ENCODE results near the gene RIPOR3.
"Not testable (repeated sequence)": the region's sequence is repeated elsewhere in the genome, so short reads cannot be mapped to it uniquely, and the experiment has no call there.

RIPOR3 gene

DNA sequence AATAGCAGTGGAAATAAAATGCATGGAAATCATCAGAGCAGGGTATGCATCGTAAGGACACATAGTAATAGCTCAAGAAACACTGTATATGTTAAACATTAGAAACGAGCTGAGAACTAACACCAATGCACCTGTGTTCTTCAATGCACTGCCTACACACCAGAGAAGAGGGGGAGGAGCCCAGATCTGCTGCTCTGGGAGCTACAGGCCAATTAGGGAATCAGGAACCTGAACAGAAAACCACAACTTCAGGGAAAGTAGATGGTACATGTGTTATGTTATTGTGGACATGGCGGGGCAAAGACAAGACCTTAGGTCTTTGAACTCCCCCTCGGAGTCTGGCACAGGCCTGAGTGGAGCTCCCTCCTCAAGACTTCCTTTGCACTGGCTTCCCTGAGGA is 39.7 kb downstream of the RIPOR3 start:
- no peak for DNase-seq

DNA sequence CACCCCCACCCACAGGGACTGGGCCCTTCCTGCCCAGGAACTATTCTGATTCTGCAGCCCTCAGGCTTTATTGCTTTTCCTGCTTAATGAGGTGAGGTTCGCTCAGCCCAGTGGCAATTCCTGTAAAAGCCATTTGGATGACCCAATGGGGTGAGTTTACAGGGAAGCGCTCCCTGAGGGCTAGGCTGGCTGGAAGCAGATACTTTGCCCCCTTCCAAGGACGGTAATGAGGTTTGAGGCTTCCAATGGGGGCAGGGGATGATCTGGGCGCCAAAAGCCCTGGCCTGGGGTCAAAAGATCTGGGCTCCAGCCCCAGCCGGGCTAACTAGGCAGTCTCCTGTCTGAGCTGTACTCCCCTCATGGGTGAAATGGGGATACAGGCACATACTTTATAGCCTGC is 41.8 kb downstream of the RIPOR3 start:
- no peak for DNase-seq

DNA sequence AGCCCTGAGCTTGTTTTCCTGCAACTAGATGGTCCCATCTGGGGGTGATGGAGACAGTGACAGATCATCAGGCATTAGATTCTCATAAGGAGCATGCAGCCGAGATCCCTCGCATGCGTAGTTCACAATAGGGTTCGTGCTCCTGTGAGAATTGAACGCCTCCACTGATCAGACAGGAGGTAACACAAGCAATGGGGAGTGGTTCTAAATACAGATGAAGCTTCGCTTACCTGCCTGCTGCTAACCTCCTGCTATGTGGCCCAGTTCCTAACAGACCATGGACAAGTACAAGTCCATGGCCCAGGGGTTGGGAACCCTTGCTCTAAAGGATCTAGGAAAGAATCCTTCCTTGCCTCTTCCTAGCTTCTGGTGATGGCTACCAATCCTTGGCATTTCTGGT is 42.7 kb downstream of the RIPOR3 start:
- DNase-seq: no peak

DNA sequence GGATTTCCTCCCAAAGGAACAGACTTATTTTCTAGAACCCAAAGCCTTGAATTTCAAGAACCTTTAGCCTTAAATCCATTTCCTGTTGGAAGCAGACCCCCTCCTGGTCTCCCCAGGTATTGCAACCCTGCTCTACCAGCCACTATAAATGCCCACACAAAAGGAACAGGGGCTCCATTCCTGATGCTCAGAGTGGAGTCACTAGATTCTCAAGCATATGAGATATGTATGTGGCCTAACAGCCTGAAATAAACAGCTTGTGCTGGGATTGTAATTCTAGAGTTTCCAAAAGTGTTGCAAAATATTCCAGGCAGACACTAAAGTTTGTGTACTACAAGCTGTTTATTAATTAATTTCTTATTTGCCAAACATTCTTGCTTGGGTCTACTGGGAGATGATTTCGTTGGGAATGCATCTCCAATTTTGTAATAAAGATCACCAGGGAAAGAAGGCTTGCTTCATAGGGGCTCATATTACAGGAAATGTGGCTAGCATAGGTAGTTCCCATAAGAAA is 44.8 kb downstream of the RIPOR3 start:
- no peak for DNase-seq

DNA sequence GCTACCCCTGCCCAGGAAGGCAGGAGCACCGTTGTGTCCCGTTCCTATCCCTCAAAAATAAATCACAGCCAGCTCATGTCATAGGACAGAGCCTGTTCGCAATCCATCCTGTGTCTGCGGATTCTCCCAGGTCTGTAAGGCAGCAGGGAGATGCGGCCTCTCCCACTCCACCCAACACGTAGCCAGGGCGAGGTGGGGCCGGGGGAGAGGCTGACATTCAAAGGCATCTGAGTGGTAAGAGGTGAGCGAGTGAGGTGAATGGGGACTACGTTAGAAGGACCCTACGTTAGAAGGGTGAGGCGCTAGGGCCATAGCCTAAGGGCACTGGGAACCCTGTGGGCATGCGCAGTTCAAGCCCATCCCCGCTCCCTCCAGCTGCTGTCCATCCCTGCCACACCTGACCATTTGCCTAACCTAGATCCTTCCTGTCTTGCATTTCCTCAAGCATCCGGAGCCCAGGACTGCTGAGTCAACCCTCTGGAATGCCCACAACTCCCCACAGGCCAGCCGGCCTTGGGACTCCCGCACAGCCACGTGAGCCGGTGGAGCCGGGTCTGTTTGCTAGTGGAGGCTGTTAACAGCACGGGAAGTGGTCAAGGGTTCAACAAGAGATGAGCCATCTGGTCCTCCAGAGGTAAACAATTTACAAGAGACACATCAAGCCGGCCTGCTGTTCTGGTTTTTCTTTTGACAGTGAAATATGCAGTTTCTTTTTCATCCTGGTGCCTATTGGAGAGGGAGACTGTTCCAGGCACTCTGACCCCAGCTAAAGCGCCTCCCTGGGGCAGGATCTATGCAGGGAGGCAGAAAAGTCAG is 45.9 kb downstream of the RIPOR3 start:
- DNase-seq: no peak

DNA sequence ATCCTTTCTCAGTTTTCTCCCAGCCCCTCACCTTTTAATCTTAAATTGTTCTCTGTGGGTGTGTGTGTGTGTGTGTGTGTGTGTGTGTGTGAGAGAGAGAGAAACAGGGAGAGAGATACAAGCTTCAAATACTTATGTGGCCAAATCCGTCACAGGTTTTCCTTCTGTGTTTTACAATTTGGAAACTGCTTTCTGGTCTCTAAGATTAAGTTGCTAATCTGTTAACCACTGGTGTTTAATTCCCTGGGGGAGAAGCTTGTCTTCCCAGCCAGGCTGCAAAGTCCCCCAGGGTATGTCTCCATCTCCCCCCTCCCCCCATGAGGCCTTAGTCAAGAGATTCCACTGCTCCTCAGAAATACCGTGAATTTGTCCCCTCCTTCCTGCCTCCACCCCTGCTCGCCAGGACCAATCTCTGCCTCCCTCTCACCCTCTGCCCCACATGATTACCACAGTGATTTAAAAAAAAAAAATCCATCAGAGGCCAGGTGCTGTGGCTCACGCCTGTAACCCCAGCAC is 49.0 kb downstream of the RIPOR3 start:
- DNase-seq: no peak

DNA sequence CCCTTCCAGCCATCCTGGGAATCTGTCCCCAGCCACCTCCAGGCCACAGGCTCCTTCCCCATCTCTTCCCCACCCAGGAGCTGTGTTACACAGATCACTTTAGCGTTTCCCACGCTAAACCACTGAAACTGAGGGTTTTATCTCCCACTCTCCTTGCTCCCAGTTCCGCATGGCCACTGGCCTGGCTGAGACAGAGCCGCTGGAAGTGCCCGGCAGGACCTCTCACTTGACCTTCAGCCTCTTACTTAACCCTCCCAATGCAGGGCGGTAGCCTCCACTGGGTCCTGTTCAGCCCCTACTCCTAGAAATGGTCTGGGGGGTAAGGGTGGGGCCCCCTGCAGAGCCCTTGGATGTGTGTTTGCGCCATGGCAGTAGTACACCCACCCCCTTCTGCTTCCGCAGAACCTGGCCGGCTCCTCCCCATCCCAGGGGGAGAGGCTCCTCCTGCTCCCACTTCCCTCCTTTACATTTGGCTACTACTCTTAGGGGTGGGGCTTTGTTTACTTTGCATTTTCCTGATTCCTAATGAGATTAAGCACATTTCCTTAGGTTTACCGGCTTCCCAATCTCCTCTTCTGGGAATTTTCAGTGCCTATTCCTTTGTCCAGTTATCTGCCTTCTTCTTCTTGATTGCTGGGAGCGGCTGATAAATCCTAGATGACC is 49.6 kb downstream of the RIPOR3 start:
- DNase-seq: not testable (repeated sequence)

DNA sequence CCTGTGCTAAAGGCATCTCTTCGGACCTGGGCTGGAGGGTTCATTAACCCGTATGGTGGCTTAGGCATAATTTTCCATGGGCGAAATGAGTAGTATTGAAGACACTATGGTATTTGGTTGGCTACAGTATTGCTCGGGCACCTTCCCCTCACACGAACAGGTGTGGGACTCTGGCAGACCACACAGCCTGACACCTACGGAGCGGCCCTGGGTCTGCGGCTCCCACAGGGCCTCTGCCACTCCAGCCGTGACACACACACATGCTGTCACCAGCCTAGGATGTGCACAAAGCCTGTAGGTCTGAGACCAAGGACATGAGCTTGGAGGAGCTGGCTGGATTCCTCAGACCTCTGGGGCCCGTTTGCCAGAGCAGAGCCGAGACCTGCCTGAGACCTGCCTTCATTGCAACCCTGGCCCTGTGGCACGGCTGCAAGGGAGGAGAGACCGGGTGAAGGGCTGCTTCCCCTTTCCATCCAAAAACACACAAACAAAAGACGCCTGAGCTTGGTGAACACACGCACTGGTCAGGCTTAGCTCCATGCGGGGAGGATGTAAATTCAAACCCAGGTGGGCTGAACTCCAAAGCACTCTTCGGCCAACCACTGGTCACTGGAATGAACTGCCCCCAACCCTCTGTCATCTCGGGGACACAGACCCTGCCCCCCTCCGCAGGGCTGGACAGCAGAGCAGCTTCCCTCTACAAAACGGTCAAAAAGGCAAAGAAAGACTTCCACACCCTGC is 51.2 kb downstream of the RIPOR3 start:
- DNase-seq: not testable (repeated sequence)

DNA sequence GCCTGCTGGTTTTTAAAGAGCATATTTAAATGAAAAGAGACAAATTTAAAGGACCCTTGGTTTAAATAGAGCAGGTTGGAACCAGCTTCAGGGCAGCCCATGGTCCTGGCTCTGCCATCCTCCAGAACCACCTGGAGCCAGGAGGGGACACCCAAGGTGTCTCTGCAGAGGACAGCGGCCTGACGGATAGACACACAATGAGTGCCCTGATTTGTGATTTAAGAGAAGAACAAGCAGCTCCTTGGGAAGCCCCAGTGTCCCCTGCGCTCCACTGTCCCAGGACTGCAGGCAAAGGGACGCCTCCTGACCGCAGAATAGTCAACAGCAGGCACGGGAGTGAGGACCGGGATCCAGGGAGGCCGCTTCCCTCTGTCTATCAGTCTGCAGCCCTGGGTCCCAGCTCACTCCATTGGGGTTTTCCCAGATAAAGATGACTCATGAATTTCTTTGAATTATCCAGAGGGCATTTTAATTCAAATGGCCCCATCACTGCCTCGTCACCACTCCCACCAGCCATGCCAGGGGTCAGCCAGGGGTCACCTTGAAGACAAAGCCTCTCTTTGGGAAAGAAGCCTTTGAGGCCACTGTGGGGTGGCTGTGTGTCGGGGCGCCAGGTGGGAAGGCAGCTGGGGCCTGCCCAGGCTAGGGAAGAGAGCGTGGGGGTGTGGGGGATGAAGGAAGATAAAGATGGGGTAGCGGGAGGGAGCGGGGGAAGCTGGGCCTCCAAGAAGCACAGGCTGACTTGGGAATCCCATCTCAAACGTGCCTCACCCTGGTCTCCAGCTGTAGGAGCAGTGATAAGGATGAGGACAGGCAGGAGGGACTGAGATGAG is 53.1 kb downstream of the RIPOR3 start:
- DNase-seq: not testable (repeated sequence)

DNA sequence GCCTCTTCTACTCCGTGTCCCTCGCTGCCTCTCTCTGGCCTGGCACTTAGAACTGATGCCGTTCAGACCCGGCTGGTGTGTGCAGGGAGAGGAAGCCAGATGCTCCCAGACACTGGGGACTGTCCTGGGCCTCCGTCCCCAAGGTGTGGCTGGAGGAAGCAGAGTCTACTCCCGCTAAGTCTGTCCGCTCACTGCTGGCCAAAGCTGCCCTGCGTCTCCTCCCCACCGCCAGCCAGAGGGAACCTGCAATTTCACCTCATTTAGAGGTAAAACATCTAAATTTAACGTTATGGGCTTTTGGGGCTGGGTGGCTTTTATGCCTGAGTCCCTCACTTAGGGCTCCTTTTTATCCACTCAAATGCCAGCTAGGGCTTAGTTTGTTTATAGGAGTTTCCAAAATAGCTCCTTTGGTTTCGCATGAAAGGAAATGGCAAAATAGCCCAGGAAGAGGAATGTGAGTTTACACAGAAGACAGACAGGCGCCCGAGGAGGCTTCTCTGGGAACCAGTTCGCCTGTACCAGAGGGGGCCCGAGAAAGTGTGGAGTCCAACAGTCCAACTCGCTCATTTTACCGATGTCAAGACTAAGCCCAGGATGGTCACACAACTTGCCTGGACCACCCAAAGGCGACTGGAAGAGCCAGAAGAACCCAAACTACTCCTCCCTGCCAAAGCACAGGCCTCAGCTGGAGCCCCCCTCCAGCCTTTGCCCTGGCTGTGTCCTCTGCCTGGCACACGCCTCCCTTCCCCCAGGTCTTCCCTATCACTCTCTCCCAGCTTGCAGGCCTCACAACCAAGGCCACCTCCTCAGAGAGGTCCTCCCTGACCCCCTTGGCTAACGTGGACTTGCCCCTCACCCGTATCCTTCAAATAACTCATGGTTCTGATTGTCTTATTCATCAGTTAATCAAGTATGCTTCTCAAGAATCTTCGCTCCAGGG is 54.5 kb downstream of the RIPOR3 start:
- no peak for DNase-seq

DNA sequence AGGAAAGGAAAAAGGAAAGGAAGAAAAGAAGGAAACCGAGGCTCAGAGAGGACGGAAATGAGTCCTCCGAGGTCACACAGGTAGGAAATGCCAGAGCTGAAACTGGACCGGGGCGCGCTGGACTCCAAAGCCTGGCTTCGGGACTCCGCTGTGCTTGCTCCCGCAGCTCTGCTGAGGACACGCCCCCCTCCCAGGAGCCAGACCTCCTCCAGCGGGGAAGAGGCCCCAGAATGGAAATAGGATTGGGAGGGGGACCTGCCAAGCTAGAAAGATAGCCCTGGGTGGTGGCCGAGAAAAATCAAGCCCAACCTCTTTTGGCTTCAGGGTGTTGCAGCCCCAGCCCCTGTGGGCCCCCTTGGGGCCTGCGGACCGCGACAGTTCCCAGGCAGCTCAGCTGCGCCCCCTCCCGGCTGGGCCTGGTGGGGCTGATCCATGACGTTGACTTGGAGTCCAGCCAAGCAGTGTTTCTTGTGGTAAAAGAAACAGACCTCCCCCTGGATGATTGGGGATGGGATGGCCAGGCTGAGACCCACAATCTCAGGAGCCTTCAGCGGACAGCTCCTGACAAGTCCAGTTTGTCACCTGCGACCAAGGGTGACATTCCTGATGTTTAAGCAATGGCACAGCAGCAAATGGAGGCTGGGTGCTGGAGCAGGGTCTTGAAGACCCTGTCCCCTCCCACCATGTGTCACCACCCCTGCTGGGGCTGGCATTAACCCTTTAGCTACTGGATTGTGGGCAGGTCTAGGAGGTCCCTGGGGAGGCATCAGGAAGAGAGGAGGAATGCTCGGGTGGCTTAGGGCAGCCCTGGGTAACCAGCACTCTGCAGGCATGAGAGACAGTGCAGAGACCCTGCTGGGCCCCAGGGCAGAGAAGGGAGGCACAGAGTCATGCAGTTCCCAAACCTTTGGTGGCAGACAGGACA is 55.4 kb downstream of the RIPOR3 start:
- DNase-seq: no peak

DNA sequence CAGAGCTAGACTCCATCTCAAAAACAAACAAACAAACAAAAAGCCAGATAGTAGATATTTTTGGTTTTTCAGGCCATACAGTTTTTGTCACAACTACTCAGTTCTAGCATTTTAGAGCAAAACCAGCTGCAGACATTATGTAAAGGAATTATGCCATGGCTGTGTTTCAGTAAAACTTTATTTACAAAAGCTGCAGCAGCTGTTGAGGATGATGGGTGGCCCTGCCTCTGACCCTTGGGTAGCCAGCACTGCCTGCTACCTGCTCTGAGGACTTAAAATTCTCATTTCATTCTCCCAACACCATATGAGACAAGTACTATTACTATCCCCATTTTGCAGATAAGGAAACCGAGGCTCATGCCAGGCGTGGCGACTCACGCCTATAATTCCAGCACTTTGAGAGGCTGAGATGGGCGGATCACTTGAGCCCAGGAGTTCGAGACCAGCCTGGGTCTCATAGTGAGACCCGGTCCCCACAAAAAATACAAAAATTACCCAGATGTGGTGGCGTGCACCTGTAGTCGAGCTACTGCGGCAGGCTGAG is 56.3 kb downstream of the RIPOR3 start:
- no peak for DNase-seq

DNA sequence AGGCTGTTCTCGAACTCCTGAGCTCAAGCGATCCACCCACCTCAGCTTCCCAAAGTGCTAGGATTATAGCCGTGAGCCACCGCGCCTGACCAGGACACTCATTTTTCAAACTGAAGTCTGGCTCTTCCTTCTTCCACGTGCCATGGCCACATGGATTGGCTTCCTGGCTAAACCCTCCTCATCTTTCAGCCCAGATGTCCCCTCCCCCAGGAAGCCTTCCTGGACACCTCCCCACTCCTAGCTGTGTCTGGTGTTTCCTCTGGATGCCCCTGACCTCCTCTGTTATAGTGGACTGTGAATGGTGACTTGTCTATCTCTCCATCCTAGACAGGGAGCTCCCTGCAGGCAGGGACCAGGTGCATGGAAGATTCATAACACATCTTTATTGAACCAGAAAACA is 57.2 kb downstream of the RIPOR3 start:
- DNase-seq: no peak

DNA sequence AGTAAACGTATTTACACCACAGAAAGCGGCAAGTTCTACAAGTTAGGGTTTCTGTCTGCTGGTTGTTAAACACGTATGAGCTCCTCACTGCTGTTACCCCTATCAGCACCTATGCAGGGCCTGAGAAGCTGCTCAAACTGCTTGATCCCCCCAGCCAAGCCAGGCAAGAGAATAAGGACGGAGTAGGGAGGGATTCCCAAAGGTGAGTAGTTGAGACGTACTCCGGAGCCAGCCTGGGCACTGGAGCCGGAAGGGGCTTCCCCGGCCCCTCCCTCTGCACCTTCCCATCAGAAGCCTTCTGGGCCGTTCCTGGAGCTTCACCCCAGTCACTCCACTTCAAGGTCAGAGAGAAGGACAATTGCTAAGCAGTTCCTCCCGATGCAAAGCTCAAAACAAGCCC is 58.0 kb downstream of the RIPOR3 start:
- DNase-seq: no peak

DNA sequence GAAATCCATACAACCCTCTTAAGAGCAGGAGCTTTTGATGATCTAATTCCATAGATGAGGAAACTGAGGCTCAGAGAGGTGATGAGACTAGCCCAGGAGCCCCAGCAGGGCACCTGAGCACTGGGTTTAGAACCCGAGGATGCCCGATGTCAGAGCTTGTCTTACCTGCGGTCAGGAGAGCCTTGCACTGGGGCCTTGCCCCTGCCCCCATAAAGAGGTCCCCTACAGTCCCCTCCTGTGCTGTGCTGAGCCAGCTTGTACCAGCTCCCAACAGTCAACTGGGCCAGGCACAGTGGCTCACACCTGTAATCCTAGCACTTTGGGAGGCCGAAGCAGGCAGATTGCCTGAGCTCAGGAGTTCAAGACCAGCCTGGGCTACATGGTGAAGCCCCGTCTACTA is 58.6 kb downstream of the RIPOR3 start:
- DNase-seq: no peak

DNA sequence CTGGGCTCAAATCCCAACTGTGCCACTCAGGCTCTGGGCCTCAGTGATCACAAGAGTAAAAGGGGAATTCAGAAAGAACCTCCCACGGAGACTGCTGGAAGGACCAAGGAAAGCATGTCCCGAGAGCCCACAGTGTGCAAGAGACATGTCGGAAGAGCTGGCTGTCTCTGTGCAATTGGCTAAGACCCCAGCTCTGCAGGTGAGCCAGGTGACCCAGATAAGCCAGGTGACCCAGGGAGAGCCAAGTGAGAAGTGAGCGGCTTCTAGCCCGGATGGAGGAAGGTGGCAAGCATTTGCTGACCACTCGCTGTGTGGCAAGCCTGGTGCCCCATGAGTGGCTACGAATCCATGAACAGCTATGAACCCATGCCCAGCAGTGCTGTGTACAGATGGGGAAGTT is 59.1 kb downstream of the RIPOR3 start:
- no peak for DNase-seq

DNA sequence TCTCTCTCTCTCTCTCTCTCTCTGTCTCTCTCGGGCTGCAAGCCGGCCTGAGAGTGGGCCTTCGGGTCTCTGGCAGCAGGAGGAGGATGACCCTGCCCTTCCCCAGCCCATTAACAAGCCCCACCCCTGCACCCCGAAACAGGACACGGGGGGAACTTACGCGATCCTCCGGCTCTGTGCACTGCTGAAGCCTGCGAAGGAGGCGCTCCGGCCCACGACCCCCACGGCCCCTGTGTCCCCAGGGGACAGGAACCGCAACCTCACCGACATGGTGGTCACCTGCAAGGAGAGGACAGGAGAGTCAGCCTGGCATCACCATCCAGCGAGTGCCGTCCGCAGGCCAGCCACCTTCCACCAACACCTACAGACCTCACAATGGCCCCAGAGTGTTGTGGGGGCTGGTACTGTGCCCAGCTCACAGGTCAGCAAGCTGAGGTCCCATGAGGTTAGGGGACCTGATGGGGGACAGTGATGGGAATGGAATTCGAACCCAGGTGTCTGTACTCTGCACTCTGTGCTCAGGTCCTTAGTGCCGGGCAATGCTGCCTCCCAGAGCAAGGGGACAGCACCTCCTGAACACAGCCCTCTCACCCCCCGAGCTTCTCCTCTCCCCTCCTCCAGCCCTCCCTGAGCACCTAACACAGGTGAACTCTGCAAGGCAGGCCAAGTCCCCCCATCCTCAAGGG is 60.6 kb downstream of the RIPOR3 start:
- no peak for DNase-seq

DNA sequence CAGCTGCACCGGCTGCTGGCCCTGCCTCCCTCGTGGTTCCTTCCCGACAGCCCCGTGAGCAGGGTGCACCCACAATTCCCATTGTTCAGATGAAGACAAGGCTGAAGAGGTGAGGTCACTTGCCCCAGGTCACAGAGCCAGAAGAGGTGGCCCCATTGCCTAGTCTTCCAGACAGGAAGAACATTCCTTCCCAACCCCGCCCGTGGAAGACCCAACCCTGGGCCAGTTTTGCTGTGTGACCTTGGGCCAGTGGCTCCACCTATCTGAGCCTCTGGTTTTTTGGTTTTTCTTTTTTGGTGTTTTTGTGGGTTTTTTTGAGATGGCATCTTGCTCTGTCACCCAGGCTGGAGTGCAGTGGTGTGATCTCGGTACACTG is 61.7 kb downstream of the RIPOR3 start:
- no peak for DNase-seq

Measured in GF-D8 (cell line).